Activated CD8-positive, alpha-beta T cell treated with anti-CD3 and anti-CD28 coated beads for 36 hours (primary cell): ENCODE results near the gene CHRM2. TPM values are rescaled to one million over a fixed set of nuclear protein-coding genes. Genes with fewer than 3 reads are reported as not detected.

ENCODE experiments used
- ATAC-seq: fragments of 200-7000 bp; cut with Tn5 transposase; one replicate; pipeline ENCODE4 v1.10.0; 2021; ENCODE audit warnings: mild to moderate bottlenecking, moderate library complexity
- CTCF ChIA-PET: fragments of 350-600 bp; sonication (Branson Sonifier 250); formaldehyde crosslinking; loops from one replicate; lab custom pipeline; 2021; ENCODE audit warnings: antibody characterized with exemption; lab: Charles Lee
- POLR2A ChIA-PET: fragments of 350-600 bp; sonication (Branson Sonifier 250); formaldehyde crosslinking; loops from one replicate; lab custom pipeline; 2021; ENCODE audit warnings: antibody characterized with exemption; lab: Charles Lee
- DNase-seq: peaks from one replicate; pipeline ENCODE4 v3.0.0-alpha.2; 2020
- H3K27ac Mint-ChIP-seq: one replicate; pipeline ENCODE4 v1.8.0; 2021; ENCODE audit warnings: mild to moderate bottlenecking, mixed read lengths
- H3K27me3 Mint-ChIP-seq: one replicate; pipeline ENCODE4 v1.8.0; 2021; ENCODE audit warnings: mixed read lengths
- H3K36me3 Mint-ChIP-seq: one replicate; pipeline ENCODE4 v1.8.0; 2021; ENCODE audit warnings: low read depth, mixed read lengths
- H3K4me1 Mint-ChIP-seq: one replicate; pipeline ENCODE4 v1.8.0; 2021; ENCODE audit warnings: low read depth, mixed read lengths
- H3K4me3 Mint-ChIP-seq: one replicate; pipeline ENCODE4 v1.8.0; 2021; ENCODE audit warnings: mild to moderate bottlenecking, moderate library complexity, mixed read lengths
- H3K9me3 Mint-ChIP-seq: one replicate; pipeline ENCODE4 v1.8.0; 2021; ENCODE audit warnings: mixed read lengths
- CTCF ChIP-seq: fragments of 200-600 bp; IDR thresholded peaks from one replicate; pipeline ENCODE4 v1.8.0; 2022; ENCODE audit warnings: antibody characterized with exemption, mild to moderate bottlenecking
- intact Hi-C: fragments of 100-400 bp; cut with micrococcal nuclease; formaldehyde crosslinking; loops from one replicate; pipeline ENCODE4 v1.10.0; 2022
- total RNA-seq, 2 experiments: library from RNA; stranded (reverse); gene quantifications; one replicate each; pipeline ENCODE4 v1.2.3, GENCODE V29; 2021

CHRM2 gene
- total RNA-seq, 2 experiments from 2014 or later: not detected

DNA sequence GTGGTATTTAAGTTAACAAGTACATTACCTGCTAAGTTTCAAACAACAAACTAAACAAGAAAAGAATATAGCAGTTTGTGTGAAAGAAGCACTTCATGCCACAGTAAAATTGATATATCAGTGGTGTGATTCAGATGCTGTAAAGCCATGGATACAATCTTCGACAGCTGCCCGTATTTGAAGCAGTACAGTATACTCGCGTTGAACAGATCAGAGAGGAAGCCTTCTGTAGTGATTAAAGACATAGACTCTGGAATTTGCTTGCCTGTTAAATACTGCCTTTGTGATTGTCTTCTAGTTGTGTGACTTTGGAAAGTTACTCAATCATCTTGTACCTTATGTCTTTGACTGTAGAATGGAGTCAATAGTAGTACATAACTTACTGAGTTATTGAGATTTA lies 71.7 kb downstream of the CHRM2 start:
- ChIA-PET CTCF (no interaction called here), POLR2A (no interaction called here)
- TF ChIP-seq CTCF: no peak
- Mint-ChIP-seq H3K36me3 (no peaks in the 10 kb centered on the region), H3K4me3 (no peak overlapping the region), H3K4me1 (no peaks in the 10 kb centered on the region), H3K27me3 (no peaks in the 10 kb centered on the region), H3K27ac (no peak overlapping the region), H3K9me3 (peaks cover 6% of the 10 kb centered on the region)
- ATAC-seq (no peak), DNase-seq (no peak)
- intact Hi-C loops: no loop called here

DNA sequence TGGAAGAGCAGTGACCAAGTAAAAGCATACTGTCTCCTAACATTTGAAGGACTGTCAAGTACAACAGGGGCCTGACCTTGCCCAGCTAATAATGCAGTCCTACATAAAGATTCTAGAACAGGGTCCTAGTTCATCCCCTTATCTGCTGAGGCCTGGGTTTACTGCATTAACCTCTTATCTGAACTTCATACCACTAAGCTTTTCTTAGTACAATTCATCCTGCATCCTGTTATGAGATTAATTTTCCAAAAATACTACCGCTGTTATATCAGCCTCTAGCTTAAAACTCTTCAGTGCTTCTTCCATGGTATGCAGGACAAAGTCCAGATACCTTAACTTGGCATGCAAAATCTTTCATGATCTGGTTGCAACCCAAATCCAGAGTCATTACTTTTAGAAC lies 72.5 kb downstream of the CHRM2 start:
- no peak overlapping the region for H3K27ac Mint-ChIP-seq
- CTCF ChIA-PET: interaction anchor here (1.1 kb wide), 1 partner anchor 9 kb away, joined by 3 read pairs; no protein-coding TSS in a partner anchor
- DNase-seq (no peak), ATAC-seq (no peak)
- intact Hi-C loops: no loop called here
- POLR2A ChIA-PET: no interaction called here
- H3K36me3 Mint-ChIP-seq: no peaks in the 10 kb centered on the region
- H3K4me1 Mint-ChIP-seq: no peaks in the 10 kb centered on the region
- H3K4me3 Mint-ChIP-seq: no peak overlapping the region
- peaks cover 6% of the 10 kb centered on the region for H3K9me3 Mint-ChIP-seq
- TF ChIP-seq CTCF: no peak
- no peaks in the 10 kb centered on the region for H3K27me3 Mint-ChIP-seq

DNA sequence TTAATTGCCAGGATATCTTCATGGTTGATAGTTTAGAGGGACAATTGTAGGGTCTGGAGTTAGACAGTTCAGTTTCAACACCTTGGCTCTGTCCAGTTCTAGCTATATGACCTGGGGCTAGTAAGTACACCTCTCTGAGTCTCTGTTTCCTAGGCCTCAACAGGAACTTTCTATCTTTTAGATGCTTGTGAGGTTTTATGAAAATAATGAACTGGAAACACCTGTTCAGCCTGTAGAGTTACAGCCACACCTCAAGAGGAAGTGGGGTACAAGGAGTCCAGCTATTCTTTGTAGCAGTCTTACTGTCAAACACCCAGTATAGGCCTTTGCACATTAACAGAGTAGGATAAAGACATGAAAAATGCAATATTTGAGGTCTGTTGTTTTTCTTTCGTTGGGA lies 73.4 kb downstream of the CHRM2 start:
- ATAC-seq (no peak), DNase-seq (no peak)
- no peaks in the 10 kb centered on the region for H3K27me3 Mint-ChIP-seq
- no peak overlapping the region for H3K4me3 Mint-ChIP-seq
- peaks cover 6% of the 10 kb centered on the region for H3K9me3 Mint-ChIP-seq
- no peaks in the 10 kb centered on the region for H3K4me1 Mint-ChIP-seq
- no peaks in the 10 kb centered on the region for H3K36me3 Mint-ChIP-seq
- ChIA-PET CTCF (no interaction called here), POLR2A (no interaction called here)
- H3K27ac Mint-ChIP-seq: no peak overlapping the region
- no peak for TF ChIP-seq CTCF
- intact Hi-C loops: no loop called here

- no peaks in the 10 kb centered on the region for H3K4me1 Mint-ChIP-seq
- no peak for ATAC-seq
Measured at GRCh38 chr7:136942401-136942800, 73.9 kb downstream of the CHRM2 start.

GRCh38 chr7:136942994-136943393 lies 74.5 kb downstream of the CHRM2 start:
- Mint-ChIP-seq H3K27me3 (no peaks in the 10 kb centered on the region), H3K36me3 (no peaks in the 10 kb centered on the region), H3K27ac (no peak overlapping the region), H3K4me3 (no peak overlapping the region), H3K9me3 (peaks cover 6% of the 10 kb centered on the region), H3K4me1 (no peaks in the 10 kb centered on the region)
- no peak for DNase-seq
- ChIA-PET POLR2A (no interaction called here), CTCF (interaction anchor here (1.2 kb wide), 1 partner anchor 17 kb away, joined by 3 read pairs; no protein-coding TSS in a partner anchor)
- TF ChIP-seq CTCF: no peak
- intact Hi-C loops: no loop called here
- ATAC-seq: no peak

More at GRCh38 chr7:136942401-136942800, 73.9 kb downstream of the CHRM2 start:
- ChIA-PET CTCF (interaction anchor here (1.2 kb wide), 1 partner anchor 18 kb away, joined by 3 read pairs; no protein-coding TSS in a partner anchor), POLR2A (no interaction called here)
- intact Hi-C loops: no loop called here
- no peak overlapping the region for H3K27ac Mint-ChIP-seq
- H3K9me3 Mint-ChIP-seq: peaks cover 6% of the 10 kb centered on the region
- no peak for DNase-seq
- TF ChIP-seq CTCF: no peak
- no peaks in the 10 kb centered on the region for H3K36me3 Mint-ChIP-seq
- no peak overlapping the region for H3K4me3 Mint-ChIP-seq
- no peaks in the 10 kb centered on the region for H3K27me3 Mint-ChIP-seq
